ENCODE data around the gene SRSF10.

DNA sequence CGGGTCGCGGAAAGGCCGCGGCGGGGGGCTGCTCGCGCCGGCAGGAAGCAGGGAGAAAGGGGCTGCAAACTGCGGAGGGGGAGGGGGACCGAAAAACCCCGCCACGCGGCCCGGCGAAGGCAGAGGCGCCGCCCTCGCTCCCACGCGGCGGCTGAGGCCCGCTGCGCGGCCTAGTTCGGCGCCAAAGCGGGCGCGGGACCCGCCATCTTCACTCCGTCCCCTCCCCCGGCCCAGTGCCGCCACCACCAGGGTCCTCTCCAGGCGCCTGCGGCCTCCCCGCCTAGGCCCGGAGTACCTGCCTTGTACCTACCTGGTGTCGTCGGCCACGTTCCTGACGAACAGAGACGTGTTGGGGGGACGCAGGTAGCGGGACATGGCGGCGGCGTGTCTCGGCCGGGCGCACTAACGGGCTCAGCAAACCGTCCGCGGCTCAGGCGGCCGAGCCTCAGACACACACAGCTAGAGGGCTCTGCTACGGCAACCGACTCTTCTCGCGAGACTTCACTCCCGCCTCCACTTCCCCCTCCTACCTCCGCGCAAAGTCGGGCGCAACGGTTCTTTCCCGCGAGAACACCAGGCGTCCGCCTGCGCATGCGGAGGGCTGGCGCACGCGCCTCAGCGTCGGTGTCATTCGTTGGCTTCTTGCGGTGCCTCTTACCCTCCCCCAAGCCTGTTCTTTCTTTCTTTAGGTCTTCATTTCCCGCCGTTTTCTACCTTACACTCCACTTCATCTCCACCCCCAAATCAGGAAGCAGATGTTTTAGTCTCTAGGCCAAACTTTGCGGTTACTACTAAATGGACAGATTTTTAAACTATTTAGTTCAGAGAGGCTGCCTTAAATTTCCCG is at the start of gene SRSF10:
- TF ChIP-seq, protein P1, sequence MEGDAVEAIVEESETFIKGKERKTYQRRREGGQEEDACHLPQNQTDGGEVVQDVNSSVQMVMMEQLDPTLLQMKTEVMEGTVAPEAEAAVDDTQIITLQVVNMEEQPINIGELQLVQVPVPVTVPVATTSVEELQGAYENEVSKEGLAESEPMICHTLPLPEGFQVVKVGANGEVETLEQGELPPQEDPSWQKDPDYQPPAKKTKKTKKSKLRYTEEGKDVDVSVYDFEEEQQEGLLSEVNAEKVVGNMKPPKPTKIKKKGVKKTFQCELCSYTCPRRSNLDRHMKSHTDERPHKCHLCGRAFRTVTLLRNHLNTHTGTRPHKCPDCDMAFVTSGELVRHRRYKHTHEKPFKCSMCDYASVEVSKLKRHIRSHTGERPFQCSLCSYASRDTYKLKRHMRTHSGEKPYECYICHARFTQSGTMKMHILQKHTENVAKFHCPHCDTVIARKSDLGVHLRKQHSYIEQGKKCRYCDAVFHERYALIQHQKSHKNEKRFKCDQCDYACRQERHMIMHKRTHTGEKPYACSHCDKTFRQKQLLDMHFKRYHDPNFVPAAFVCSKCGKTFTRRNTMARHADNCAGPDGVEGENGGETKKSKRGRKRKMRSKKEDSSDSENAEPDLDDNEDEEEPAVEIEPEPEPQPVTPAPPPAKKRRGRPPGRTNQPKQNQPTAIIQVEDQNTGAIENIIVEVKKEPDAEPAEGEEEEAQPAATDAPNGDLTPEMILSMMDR (IDR thresholded peaks at IDR 0.05 in 8 of 11, conservative IDR thresholded peaks at IDR 0.05 in 3 of 11) = peak in 10 of 11 experiments; percentile 15 to 79 (median 61)
- TF ChIP-seq POLR2A (IDR thresholded peaks at IDR 0.05) (peak; percentile 80 to 98 (median 98)), POLR2AphosphoS5 (IDR thresholded peaks at IDR 0.05) (peak; percentile 100)
